Neural cell (in vitro differentiated cells): ENCODE measurements around the gene TMEM272. TPM values are rescaled to one million over a fixed set of nuclear protein-coding genes. Genes with fewer than 3 reads are reported as not detected.

Experiments used
- H2AFZ ChIP-seq: fragments of 200-600, 300-800 bp; sonication (generic), shearing (Covaris generic); 2 replicates; pipeline ENCODE4 v1.6.0; 2014; ENCODE audit warnings: low read depth, mild to moderate bottlenecking, antibody characterized with exemption, low read length, moderate library complexity
- H3F3A ChIP-seq: fragments of 200-600 bp; shearing (Covaris generic); 2 replicates; pipeline ENCODE4 v1.6.1; 2016; ENCODE audit warnings: mild to moderate bottlenecking, moderate library complexity, mixed read lengths, antibody characterized with exemption, low read length; ENCODE audit not compliant: insufficient read depth, poor library complexity, severe bottlenecking
- H3K27ac ChIP-seq: fragments of 200-600, 300-800 bp; sonication (generic), shearing (Covaris generic); 2 replicates; pipeline ENCODE4 v1.5.1; 2014; ENCODE audit warnings: mild to moderate bottlenecking, low read length, moderate library complexity
- H3K27me3 ChIP-seq: fragments of 300-800, 200-600 bp; sonication (generic), shearing (Covaris generic); 2 replicates; pipeline ENCODE4 v1.6.0; 2014; ENCODE audit warnings: mild to moderate bottlenecking, low read depth, low read length, moderate library complexity; ENCODE audit not compliant: insufficient read depth
- H3K36me3 ChIP-seq: fragments of 300-800, 200-600 bp; sonication (generic), shearing (Covaris generic); 2 replicates; pipeline ENCODE4 v1.5.1; 2014; ENCODE audit warnings: mild to moderate bottlenecking, antibody characterized with exemption, low read length, moderate library complexity; ENCODE audit not compliant: insufficient read depth
- H3K4me2 ChIP-seq: fragments of 300-800, 200-600 bp; sonication (generic), shearing (Covaris generic); 2 replicates; pipeline ENCODE4 v1.6.0; 2014; ENCODE audit warnings: mild to moderate bottlenecking, low read length
- H3K4me3 ChIP-seq: fragments of 300-800, 200-600 bp; sonication (generic), shearing (Covaris generic); 2 replicates; pipeline ENCODE4 v1.5.1; 2014; ENCODE audit warnings: mild to moderate bottlenecking, low read length, moderate library complexity
- H3K79me2 ChIP-seq: fragments of 200-600 bp; shearing (Covaris generic); replicated peaks from 2 replicates; pipeline ENCODE4 v1.6.0; 2014; ENCODE audit warnings: mild to moderate bottlenecking, low read length, moderate library complexity; ENCODE audit not compliant: insufficient read depth
- H3K9ac ChIP-seq: fragments of 300-800, 200-600 bp; sonication (generic), shearing (Covaris generic); 2 replicates; pipeline ENCODE4 v1.6.1; 2016; ENCODE audit warnings: mild to moderate bottlenecking, low read length, mixed read lengths
- H3K9me2 ChIP-seq: fragments of 200-600 bp; shearing (Covaris generic); 2 replicates; pipeline ENCODE4 v1.6.1; 2016; ENCODE audit warnings: mild to moderate bottlenecking, low read length, mixed read lengths; ENCODE audit not compliant: insufficient read depth
- H3K9me3 ChIP-seq: fragments of 200-600, 300-800 bp; sonication (generic), shearing (Covaris generic); 2 replicates; pipeline ENCODE4 v1.6.1; 2016; ENCODE audit warnings: mild to moderate bottlenecking, mixed run types, low read length, moderate library complexity, mixed read lengths
- H4K20me1 ChIP-seq: fragments of 200-600 bp; shearing (Covaris generic); 2 replicates; pipeline ENCODE4 v1.6.1; 2016; ENCODE audit warnings: mild to moderate bottlenecking, mixed run types; ENCODE audit not compliant: insufficient read depth
- EP300 ChIP-seq: fragments of 450-650 bp; conservative IDR thresholded peaks from 2 replicates; pipeline ENCODE4 v1.6.1; 2014; ENCODE audit warnings: antibody characterized with exemption, mild to moderate bottlenecking, moderate library complexity; ENCODE audit not compliant: poor library complexity, severe bottlenecking
- EZH2 ChIP-seq: fragments of 200-600, 300-800 bp; shearing (Covaris generic), sonication (generic); IDR thresholded peaks from 2 replicates; pipeline ENCODE4 v1.6.1; 2014; ENCODE audit warnings: antibody characterized with exemption, low read length, borderline replicate concordance, mild to moderate bottlenecking; ENCODE audit not compliant: insufficient read depth, poor library complexity, severe bottlenecking
- MXI1 ChIP-seq: fragments of 450-650 bp; conservative IDR thresholded peaks from 2 replicates; pipeline ENCODE4 v1.6.1; 2014; ENCODE audit warnings: antibody characterized with exemption, mild to moderate bottlenecking; ENCODE audit not compliant: poor library complexity, severe bottlenecking
- POLR2AphosphoS5 ChIP-seq: IDR thresholded peaks from 2 replicates; pipeline ENCODE4 v1.6.1; 2012
- RAD21 ChIP-seq: fragments of 450-650 bp; conservative IDR thresholded peaks from 2 replicates; pipeline ENCODE4 v1.6.1; 2014; ENCODE audit warnings: antibody characterized with exemption, mild to moderate bottlenecking, moderate library complexity
- SMC3 ChIP-seq: fragments of 450-650 bp; conservative IDR thresholded peaks from 2 replicates; pipeline ENCODE4 v1.6.1; 2014; ENCODE audit warnings: antibody characterized with exemption, mild to moderate bottlenecking, moderate library complexity; ENCODE audit not compliant: poor library complexity
- TAF1 ChIP-seq: IDR thresholded peaks from 2 replicates; pipeline ENCODE4 v1.6.1; 2012; ENCODE audit warnings: low read depth
- polyA plus RNA-seq: library from polyadenylated mRNA; depleted of rRNA; stranded (reverse); fragments of >200 nt; gene quantifications from 2 replicates; pipeline ENCODE4 v1.2.3, GENCODE V29; 2014
- TF ChIP-seq, protein P1 (sequence below): fragments of 450-650 bp; IDR thresholded peaks from 2 replicates; pipeline ENCODE4 v1.5.1; 2014; ENCODE audit warnings: antibody characterized with exemption, mild to moderate bottlenecking, moderate library complexity; ENCODE audit not compliant: poor library complexity, severe bottlenecking
- TF ChIP-seq, protein P2 (sequence below): IDR thresholded peaks from 2 replicates; pipeline ENCODE4 v1.6.1; 2012; ENCODE audit warnings: borderline replicate concordance

TMEM272 gene
- polyA plus RNA-seq, 1 donor from 2014 or later, result 0.77 TPM

DNA sequence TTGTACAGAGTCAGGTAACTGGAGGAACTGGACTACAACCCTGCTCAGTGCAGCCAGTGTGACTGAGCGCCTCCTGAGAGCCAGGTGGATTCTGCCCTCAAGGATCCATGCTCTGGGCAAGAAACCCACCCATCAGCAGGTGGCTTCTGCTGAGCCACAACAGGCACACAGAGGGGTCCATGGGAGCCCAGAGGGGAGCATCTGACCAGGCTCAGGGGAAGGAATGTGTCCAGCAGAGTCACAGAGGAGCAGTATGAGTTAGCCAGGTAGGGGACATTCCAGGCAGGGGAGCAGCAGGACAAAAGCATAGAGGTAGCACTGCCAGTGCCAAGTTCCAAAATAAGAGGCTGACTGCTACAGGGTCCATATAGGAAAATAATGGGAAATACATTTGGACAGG, 60.9 kb downstream of the TMEM272 start:
- H3F3A ChIP-seq, result no peaks in the 10 kb centered on the region
- H3K9ac ChIP-seq, result no peak overlapping the region
- no peaks in the 10 kb centered on the region for H3K36me3 ChIP-seq
- no peak overlapping the region for H2AFZ ChIP-seq
- H4K20me1 ChIP-seq, result no peaks in the 10 kb centered on the region
- H3K79me2 ChIP-seq, result no peaks in the 10 kb centered on the region
- no peaks in the 10 kb centered on the region for H3K27me3 ChIP-seq
- no peaks in the 10 kb centered on the region for H3K9me2 ChIP-seq
- no peak overlapping the region for H3K4me3 ChIP-seq
- TF ChIP-seq RAD21 (no peak), POLR2AphosphoS5 (no peak), TAF1 (no peak), EZH2 (no peak), MXI1 (no peak), SMC3 (no peak), EP300 (no peak)
- TF ChIP-seq, protein P1, sequence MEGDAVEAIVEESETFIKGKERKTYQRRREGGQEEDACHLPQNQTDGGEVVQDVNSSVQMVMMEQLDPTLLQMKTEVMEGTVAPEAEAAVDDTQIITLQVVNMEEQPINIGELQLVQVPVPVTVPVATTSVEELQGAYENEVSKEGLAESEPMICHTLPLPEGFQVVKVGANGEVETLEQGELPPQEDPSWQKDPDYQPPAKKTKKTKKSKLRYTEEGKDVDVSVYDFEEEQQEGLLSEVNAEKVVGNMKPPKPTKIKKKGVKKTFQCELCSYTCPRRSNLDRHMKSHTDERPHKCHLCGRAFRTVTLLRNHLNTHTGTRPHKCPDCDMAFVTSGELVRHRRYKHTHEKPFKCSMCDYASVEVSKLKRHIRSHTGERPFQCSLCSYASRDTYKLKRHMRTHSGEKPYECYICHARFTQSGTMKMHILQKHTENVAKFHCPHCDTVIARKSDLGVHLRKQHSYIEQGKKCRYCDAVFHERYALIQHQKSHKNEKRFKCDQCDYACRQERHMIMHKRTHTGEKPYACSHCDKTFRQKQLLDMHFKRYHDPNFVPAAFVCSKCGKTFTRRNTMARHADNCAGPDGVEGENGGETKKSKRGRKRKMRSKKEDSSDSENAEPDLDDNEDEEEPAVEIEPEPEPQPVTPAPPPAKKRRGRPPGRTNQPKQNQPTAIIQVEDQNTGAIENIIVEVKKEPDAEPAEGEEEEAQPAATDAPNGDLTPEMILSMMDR, result no peak
- TF ChIP-seq, protein P2, sequence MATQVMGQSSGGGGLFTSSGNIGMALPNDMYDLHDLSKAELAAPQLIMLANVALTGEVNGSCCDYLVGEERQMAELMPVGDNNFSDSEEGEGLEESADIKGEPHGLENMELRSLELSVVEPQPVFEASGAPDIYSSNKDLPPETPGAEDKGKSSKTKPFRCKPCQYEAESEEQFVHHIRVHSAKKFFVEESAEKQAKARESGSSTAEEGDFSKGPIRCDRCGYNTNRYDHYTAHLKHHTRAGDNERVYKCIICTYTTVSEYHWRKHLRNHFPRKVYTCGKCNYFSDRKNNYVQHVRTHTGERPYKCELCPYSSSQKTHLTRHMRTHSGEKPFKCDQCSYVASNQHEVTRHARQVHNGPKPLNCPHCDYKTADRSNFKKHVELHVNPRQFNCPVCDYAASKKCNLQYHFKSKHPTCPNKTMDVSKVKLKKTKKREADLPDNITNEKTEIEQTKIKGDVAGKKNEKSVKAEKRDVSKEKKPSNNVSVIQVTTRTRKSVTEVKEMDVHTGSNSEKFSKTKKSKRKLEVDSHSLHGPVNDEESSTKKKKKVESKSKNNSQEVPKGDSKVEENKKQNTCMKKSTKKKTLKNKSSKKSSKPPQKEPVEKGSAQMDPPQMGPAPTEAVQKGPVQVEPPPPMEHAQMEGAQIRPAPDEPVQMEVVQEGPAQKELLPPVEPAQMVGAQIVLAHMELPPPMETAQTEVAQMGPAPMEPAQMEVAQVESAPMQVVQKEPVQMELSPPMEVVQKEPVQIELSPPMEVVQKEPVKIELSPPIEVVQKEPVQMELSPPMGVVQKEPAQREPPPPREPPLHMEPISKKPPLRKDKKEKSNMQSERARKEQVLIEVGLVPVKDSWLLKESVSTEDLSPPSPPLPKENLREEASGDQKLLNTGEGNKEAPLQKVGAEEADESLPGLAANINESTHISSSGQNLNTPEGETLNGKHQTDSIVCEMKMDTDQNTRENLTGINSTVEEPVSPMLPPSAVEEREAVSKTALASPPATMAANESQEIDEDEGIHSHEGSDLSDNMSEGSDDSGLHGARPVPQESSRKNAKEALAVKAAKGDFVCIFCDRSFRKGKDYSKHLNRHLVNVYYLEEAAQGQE, result no peak
- no peak overlapping the region for H3K4me2 ChIP-seq
- H3K9me3 ChIP-seq, result no peaks in the 10 kb centered on the region
- H3K27ac ChIP-seq, result no peak overlapping the region

DNA sequence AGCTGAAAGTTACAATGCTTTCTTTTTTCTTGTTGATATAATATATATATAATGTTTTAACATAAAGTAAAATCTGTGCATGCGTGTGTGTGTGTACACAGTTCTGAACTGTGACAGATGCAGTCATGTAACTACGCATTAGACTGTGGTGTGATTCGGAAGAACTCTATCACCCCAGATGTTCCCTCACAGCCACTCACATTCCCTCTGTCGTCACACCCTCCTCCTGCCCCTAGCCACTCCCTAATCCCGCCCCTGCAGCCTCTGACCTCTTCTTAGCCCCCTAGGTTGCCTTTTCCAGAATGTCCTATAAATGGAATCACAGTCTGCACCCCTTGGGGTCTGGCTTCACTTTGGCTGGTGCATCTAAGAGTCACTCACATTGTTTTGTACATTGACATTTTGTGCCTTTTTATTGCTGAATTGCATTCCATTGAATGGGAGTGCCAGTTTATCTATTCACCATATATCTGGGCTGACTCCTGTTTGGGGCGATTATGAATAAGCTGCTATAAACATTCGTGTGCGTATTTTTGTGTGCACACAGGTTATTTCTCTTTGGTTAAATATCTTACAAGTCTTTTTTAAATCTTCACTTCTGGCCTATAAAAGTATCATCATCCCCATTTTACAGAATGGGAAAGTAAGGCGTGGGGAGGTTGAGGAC, 61.4 kb downstream of the TMEM272 start:
- no peak overlapping the region for H3K9ac ChIP-seq
- no peaks in the 10 kb centered on the region for H3K9me2 ChIP-seq
- no peak overlapping the region for H3K27ac ChIP-seq
- H3F3A ChIP-seq, result no peaks in the 10 kb centered on the region
- no peak overlapping the region for H3K4me2 ChIP-seq
- no peaks in the 10 kb centered on the region for H3K36me3 ChIP-seq
- H3K27me3 ChIP-seq, result no peaks in the 10 kb centered on the region
- no peaks in the 10 kb centered on the region for H3K79me2 ChIP-seq
- H3K4me3 ChIP-seq, result no peak overlapping the region
- H3K9me3 ChIP-seq, result no peaks in the 10 kb centered on the region
- no peak overlapping the region for H2AFZ ChIP-seq
- TF ChIP-seq, protein P1, result no peak
- TF ChIP-seq TAF1, result no peak
- no peak for TF ChIP-seq MXI1
- TF ChIP-seq EP300, result no peak
- TF ChIP-seq, protein P2, result no peak
- no peak for TF ChIP-seq EZH2
- no peak for TF ChIP-seq RAD21
- no peak for TF ChIP-seq POLR2AphosphoS5
- no peak for TF ChIP-seq SMC3
- H4K20me1 ChIP-seq, result no peaks in the 10 kb centered on the region
